Measurements from ENCODE around the gene WIZ.

Gene WIZ

GRCh38 chr19:15445807-15446376 lies 3.9 kb downstream of the WIZ start:
- no peak for DNase-seq (ENCODE audit: low read depth in 2 of 2)

GRCh38 chr19:15445227-15445605 lies 4.5 kb downstream of the WIZ start:
- DNase-seq (ENCODE audit: low read depth in 2 of 2), result no peak

- DNase-seq (ENCODE audit: low read depth in 2 of 2), result no peak
Observed at GRCh38 chr19:15444505-15445226, 5.1 kb downstream of the WIZ start.

GRCh38 chr19:15443838-15444237 lies 5.9 kb downstream of the WIZ start:
- no peak for DNase-seq (ENCODE audit: low read depth in 2 of 2)

- no peak for DNase-seq (ENCODE audit: low read depth in 2 of 2)
Observed at GRCh38 chr19:15443325-15443724, 6.4 kb downstream of the WIZ start.

- DNase-seq (ENCODE audit: low read depth in 2 of 2), result no peak
Observed at GRCh38 chr19:15442142-15442920, 7.4 kb downstream of the WIZ start.

- DNase-seq (ENCODE audit: low read depth in 2 of 2), result no peak
Observed at GRCh38 chr19:15441317-15441716, 8.4 kb downstream of the WIZ start.

GRCh38 chr19:15439821-15440641 lies 9.7 kb downstream of the WIZ start:
- DNase-seq (ENCODE audit: low read depth in 2 of 2), result no peak

- DNase-seq (ENCODE audit: low read depth in 2 of 2), result no peak
Observed at GRCh38 chr19:15439078-15439799, 10.5 kb downstream of the WIZ start.

- no peak for DNase-seq (ENCODE audit: low read depth in 2 of 2)
Observed at GRCh38 chr19:15438577-15438976, 11.2 kb downstream of the WIZ start.

- DNase-seq (ENCODE audit: low read depth in 2 of 2), result no peak
Observed at GRCh38 chr19:15438124-15438496, 11.6 kb downstream of the WIZ start.

- no peak for DNase-seq (ENCODE audit: low read depth in 2 of 2)
Observed at GRCh38 chr19:15437355-15438123, 12.2 kb downstream of the WIZ start.

- no peak for DNase-seq (ENCODE audit: low read depth in 2 of 2)
Observed at GRCh38 chr19:15436826-15437110, 13.0 kb downstream of the WIZ start.

- no peak for DNase-seq (ENCODE audit: low read depth in 2 of 2)
Observed at GRCh38 chr19:15436012-15436825, 13.5 kb downstream of the WIZ start.

GRCh38 chr19:15433519-15434069 lies 16.2 kb downstream of the WIZ start:
- no peak for DNase-seq (ENCODE audit: low read depth in 2 of 2)

- peak; percentile 71 to 72 for DNase-seq (ENCODE audit: low read depth in 2 of 2)
Observed at GRCh38 chr19:15432629-15433518, 16.9 kb downstream of the WIZ start.

- no peak for DNase-seq (ENCODE audit: low read depth in 2 of 2)
Observed at GRCh38 chr19:15432018-15432494, 17.7 kb downstream of the WIZ start.

GRCh38 chr19:15431396-15432017 lies 18.2 kb downstream of the WIZ start:
- no peak for DNase-seq (ENCODE audit: low read depth in 2 of 2)

Data from fibroblast of skin of left biceps (primary cell).